Hematopoietic multipotent progenitor cell (in vitro differentiated cells): ENCODE data around the gene KRTAP5-4. TPM values are rescaled to one million over a fixed set of nuclear protein-coding genes. Genes with fewer than 3 reads are reported as not detected.

ENCODE experiments used
- DNase-seq, 3 donors: peaks; one replicate each; pipeline ENCODE4 v3.0.0-alpha.2; 2011 to 2015; ENCODE audit warnings: low read depth in 2 of 3, low spot score in 2 of 3
- total RNA-seq: library from RNA; depleted of rRNA; stranded (reverse); fragments of >200 nt; gene quantifications from one replicate; pipeline ENCODE4 v1.2.3, GENCODE V29; 2012

KRTAP5-4 gene
- total RNA-seq, 1 donor: not detected

DNA sequence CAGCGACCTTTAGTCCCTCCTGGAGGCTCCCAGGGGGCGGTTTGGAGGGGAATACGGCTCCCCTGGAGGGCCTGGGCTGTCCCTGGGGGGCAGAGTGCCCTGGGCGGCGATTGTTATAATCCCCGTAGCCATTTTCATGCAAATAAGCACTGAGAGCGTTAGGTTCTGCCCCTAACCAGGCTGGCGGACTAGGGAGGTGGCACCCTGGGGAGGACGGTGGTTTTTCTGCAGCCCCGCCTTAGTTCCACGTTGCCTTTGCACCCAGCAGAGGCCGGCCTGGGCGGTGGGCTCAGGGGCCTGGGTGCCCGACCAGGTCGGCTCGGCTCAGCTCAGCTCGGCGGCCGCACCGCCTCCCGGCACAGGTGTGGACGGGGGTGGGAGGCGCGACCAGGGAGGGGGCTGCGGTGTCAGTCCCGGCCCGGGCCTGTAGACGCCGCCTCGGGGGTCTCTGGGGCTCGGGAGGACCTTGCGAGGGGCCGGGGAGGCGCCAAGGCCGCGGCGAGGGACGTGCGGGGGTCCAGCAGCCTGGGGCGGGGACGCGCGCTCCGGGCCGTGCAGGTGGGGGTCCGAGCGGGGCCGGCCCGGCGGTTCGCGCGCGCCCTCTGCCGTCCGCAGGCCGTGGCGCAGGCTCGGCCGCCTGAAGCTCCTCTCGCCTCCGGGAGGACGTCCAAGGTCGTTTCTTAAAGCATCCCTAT lies 47.6 kb downstream of the KRTAP5-4 start:
- peak in 1 of 3 donors; percentile 45 for DNase-seq

DNA sequence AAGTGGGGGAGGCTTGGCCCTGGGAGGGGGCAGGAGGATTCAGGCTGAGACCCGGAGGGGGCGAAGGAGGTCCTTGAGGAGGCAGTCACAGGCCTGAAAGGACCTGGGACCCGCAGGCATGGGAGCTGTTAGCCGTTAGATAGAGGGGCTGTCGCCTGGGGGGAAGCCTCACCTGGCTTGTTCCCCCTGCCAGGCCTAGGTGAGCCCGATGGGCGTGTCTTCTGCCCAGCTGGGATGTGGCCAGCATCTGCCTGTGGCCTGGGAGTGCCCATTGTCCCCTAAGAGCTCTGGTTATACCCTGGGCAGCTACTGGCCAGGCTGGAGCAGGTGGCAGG lies 48.1 kb downstream of the KRTAP5-4 start:
- DNase-seq: no peak

DNA sequence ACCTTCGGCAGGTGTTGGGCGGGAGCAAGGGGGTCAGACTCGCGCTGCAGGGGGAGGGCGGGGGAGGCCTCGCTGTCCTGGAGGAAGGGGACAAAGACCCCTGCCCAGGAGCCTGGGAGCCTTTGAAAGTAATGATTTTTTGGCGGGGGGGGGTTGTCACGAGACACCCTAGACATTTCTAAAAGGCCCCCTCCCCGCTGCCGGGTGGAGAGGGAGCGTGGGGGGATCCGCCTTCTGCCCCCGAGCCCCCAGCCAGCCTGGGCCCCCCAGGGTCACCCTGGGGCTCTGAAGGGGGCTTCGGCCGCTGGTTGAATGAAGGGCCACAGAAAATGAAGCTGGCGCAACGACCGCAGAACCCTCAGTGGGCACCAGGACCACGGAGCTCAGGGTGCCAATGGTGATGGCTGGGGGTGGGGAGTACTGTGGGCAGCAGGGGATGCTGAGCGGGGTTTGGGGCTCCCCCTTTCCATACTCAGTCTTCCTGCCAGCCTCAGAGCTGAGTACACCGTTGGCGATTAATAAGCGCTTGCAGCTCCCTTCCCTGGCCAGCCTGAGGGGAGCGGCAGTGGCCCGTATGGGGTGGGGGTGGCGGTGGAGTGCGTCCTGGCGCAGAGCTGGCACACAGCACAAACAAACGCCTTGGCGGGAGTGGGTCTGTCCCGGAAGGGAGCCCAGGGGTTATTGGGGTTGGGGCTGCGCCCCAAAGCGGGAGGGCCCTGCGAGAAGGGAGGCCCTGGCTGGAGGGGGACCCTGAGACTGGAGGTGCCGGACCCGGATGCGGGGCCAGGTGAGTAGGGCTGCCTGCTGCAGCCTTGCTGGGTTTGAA lies 48.6 kb downstream of the KRTAP5-4 start:
- DNase-seq: no peak

DNA sequence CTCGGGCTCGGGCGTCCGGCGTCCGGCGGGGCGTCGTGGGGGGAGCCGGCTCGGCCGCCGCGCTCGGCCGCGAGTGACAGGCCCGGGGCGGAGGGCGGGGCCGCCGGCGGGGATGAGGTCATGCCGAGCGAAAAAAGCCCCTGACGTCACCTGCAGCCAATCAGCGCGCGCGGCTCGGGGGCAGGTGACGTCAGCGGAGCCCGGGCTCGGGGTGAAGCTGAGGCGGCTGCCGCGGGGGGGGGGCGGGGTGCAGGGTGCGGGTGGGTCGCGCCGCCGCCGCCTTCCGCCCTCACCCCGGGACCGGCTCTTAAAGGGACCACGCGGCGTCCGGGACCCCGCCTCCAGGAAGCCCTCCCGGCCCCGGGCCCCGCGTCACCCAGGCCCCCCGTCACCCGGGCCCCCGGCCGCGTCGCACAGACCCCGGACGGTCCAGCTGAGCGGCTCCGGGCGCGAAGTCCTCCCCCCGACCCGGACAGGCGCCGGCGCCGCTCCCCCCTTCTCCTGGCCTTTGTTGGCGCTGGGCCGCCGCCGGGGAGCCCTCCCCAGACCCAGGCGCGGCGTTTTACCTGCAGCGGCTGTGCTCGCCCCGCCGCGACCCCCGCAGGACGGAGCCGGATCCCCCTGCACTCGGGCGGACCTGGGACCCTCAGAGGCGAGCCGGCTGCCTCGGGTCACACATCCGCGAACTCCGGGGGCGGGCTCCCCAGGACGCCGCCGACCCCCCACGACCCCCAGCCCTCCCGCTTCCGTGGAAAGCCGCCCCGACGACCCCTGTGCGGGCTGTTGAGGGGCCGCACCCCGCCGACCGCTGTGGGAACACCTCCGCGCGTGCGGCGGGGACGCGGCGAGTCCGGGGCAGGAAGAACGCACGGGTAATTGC lies 49.5 kb downstream of the KRTAP5-4 start, which contains the start of gene DUSP8:
Gene DUSP8, minus strand, starts transcription at position 75 of the 880 bp plus-strand sequence. CDS start 6,445 bp downstream, outside the sequence.
- DNase-seq: peak; percentile 87 to 99 (median 91)

DNA sequence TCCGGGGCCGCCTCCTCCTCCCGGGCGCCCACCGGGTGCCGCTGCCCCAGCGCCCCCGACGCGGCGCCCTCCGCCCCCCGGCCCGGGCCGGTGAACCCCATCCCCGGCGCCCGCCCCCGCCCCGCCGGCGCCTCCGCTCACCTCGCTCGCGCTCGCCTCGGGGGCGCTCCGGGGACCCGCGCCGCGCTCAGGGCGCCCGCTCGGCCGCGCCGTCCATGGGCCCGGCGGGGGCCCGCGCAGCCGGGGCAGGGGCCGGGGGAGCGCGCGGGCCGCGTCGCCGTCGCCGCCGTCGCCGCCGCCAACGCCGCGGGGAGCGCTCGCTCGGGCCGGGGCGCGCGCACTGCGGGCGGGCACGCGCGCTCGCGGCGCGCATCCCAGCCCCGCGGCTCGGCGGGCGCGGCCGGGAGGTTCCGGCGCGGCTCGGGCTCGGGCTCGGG lies 50.2 kb downstream of the KRTAP5-4 start:
- DNase-seq: no peak

Other genes starting within 250 kb of the KRTAP5-4 start
- 4.0 TPM for gene BRSK2, start 232.2 kb downstream of the KRTAP5-4 start, total RNA-seq
- 54.9 TPM for gene MOB2, start 135.4 kb downstream of the KRTAP5-4 start, total RNA-seq
- 1.1 TPM for gene DUSP8, start 49.9 kb downstream of the KRTAP5-4 start, total RNA-seq
- gene KRTAP5-1, start 36.9 kb downstream of the KRTAP5-4 start, total RNA-seq: not detected
- not detected for gene KRTAP5-2, start 23.8 kb downstream of the KRTAP5-4 start, total RNA-seq
- not detected for gene KRTAP5-3, start 13.7 kb downstream of the KRTAP5-4 start, total RNA-seq
- not detected for gene KRTAP5-5, start 7.6 kb upstream of the KRTAP5-4 start, total RNA-seq
- not detected for gene KRTAP5-6, start 75.1 kb upstream of the KRTAP5-4 start, total RNA-seq
- 1.1 TPM for gene IFITM10, start 128.5 kb upstream of the KRTAP5-4 start, total RNA-seq
- 259 TPM for gene CTSD, start 141.8 kb upstream of the KRTAP5-4 start, total RNA-seq
- not detected for gene SYT8, start 212.9 kb upstream of the KRTAP5-4 start, total RNA-seq
- gene TNNI2, start 216.8 kb upstream of the KRTAP5-4 start, total RNA-seq: 1.3 TPM
- gene LSP1, start 230.9 kb upstream of the KRTAP5-4 start, total RNA-seq: 79.4 TPM